HG03095 (cell line): ENCODE results near the gene KBTBD12.

ENCODE experiments used
- ATAC-seq: cut with Tn5 transposase; IDR thresholded peaks from one replicate; pipeline ENCODE4 v1.9.1; 2021; ENCODE audit warnings: moderate library complexity; ENCODE audit not compliant: unreplicated experiment

The KBTBD12 gene

GRCh38 chr3:127984241-127984975 is 69.4 kb downstream of the KBTBD12 start:
- ATAC-seq, result no peak

DNA sequence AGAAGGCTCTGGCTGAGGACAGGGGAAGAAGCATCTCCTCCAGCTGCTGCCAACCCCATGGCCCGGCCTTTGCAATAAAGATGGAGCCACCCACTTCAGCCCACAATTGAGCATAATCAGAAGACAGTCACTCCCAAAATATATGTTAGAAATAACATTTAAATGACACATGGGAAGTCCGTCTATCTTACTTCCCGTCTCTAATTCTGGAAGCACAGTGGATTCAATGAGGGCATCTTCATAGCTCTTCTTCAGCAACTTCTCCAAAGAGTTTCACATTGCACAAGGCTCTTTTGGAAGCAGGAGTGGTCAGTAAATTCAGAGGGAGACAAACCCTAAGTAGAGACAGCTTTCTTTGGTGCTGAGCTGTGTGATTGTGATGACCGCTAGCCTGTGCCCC is 70.2 kb downstream of the KBTBD12 start:
- ATAC-seq, result no peak

DNA sequence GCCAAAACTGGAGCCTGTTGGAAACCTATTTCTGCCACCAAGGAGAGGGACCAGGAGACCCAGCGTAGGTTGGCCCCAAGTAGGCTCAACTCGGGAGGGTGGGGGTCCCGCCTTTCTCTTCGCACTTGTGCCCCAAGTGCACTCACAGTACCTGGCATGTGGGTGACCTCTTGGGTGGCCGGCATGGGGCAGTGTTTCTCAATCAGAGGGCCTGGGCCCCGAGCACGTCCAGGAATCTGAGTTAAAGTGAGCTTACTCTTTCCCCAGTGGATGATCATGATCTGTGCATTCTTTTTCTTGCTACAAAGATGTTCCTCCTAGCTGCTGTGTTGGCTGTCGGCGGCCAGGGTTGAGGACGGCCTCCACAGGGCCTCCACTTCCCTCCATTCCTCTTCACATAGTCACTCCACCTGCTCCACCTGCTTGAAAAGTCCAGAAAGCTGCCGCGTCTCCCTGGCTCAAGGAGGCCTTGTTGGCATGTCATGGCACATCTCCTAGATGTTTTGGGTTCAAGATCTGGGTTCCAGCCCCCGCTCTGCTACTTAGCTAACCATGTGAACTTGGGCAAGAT is 70.7 kb downstream of the KBTBD12 start:
- no peak for ATAC-seq

- ATAC-seq, result no peak
These were observed 71.8 kb downstream of the KBTBD12 start for GRCh38 chr3:127986803-127987202.

DNA sequence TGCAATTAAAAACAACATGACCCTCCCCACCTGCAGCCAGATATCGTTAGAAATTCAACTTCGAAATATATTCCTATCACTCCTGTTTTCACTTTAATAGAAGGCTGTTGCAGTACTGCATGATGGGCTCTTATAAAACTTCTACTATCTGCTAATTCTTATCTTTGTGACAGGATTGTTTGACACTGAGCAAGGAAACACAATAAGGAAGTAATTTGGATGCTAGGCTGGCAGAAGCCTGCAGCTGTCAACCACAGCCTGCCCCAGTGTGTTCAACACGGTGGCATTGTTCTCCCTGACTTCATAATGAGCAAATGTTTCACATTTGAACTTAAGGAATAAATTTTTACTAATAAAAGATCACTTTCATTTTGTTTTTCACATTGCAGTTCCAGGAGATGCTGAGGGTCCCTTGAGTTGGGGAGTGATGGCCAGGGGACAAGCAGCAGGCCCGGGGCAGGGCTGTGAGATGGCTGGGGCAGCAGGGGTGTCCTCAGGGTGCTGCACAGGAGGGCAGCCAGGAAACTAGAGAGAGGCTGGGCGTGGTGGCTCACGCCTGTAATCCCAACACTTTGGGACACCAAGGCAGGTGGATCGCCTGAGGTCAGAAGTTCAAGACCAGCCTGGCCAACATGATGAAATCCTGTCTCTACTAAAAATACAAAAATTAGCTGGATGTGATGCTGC is 72.4 kb downstream of the KBTBD12 start:
- ATAC-seq, result no peak

DNA sequence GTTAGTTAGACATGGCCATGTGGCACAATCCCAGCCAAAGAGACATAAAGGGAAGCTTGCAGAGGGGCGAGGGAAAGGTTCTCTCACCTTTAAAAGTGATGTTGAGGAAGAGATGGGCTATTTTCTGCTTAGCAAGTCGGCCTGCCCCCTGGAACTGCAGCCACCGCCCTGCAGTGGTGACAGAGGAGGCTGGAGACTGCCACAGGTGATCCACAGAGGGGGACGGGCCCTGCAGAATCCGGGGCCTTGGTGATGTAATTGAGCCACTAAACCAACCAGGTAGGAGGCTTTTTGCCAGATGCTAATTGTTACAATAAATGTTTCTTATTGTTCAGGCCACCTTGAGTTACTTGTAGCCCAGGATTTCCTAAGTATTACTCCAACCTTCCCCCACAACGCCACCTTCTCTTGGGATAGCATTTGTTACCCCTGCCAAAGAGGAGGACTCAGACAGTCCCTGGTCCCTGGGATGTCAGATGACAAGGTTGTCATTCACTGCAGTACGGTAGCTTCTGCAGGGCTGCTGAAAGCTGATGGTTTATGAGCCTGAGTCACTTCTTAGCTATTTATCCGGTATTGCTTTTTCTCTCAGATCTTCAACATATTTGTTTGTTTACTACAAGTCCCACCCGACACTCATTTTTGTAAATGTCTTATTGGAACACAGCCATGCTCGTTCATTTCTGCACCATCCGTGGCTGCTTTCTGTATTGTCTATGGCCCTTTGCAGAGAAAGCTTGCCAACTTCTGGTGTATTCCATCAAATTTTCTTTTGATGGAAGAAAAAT is 73.9 kb downstream of the KBTBD12 start:
- ATAC-seq, result no peak

DNA sequence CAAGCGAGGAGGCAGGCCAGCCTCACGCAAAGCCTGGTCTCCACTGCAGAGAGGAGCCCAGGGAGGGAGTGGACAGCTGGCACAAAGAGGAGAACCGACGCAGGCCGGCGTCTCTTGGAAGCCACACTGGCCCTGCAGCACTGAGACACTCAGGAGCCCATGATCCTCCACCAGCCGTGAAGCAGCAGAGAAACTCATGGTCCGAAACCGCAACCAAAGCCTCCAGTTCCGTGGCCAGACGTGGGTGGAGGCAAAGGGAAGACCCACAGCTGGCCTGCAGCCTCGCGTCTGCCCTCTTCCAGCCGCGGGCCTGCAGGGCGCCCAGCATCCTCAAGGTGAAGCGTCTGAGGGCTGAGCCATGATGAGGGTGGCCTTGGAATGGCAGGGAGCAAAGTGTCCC is 75.0 kb downstream of the KBTBD12 start:
- ATAC-seq, result no peak

GRCh38 chr3:127990461-127990860 is 75.4 kb downstream of the KBTBD12 start:
- no peak for ATAC-seq

GRCh38 chr3:127991251-127991650 is 76.2 kb downstream of the KBTBD12 start:
- ATAC-seq, result no peak

- ATAC-seq, result no peak
These were observed 76.6 kb downstream of the KBTBD12 start for GRCh38 chr3:127991681-127992080.

DNA sequence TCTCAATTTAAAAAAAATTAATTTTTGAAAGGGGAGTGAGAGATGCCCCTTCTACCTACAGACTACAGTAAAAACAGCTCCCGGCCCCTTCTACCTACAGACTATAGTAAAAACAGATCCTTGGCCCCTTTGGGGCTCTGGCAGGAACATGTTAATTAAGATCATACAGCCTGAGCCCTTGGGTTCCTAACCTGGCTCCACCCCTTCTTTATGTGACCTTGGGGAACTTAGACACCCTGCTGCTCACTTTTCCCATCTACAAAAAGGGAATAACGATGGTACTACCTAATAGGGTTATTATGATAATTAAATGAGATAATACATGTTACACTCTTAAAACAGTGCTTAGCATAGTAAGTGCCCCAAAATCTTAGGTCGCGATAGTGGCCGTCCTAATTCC is 77.1 kb downstream of the KBTBD12 start:
- no peak for ATAC-seq

GRCh38 chr3:127994011-127994410 is 79.0 kb downstream of the KBTBD12 start:
- ATAC-seq, result no peak

DNA sequence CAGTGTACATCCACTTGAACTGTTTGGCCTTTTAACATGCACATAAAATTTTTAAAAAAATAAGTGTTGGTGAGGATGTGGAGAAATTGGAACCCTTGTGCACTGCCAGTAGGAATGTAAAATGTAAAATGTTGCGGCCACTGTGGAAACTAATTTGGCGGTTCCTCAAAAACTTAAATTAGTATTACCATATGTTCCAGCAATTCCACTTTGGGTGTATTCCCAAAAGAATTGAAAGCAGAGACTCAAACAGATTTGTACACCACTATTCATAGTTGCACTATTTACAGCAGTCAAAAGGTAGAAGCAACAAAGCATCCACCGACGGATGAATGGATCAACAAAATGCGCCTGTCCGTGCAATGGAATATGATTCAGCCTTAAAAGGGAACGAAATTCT is 82.0 kb downstream of the KBTBD12 start:
- no peak for ATAC-seq

GRCh38 chr3:127997961-127998360 is 82.9 kb downstream of the KBTBD12 start:
- no peak for ATAC-seq

- ATAC-seq, result no peak
These were observed 83.6 kb downstream of the KBTBD12 start for GRCh38 chr3:127998596-127998995.

GRCh38 chr3:127999509-128000106 is 84.6 kb downstream of the KBTBD12 start:
- ATAC-seq, result no peak

GRCh38 chr3:128001576-128001975 is 86.5 kb downstream of the KBTBD12 start:
- ATAC-seq, result no peak

DNA sequence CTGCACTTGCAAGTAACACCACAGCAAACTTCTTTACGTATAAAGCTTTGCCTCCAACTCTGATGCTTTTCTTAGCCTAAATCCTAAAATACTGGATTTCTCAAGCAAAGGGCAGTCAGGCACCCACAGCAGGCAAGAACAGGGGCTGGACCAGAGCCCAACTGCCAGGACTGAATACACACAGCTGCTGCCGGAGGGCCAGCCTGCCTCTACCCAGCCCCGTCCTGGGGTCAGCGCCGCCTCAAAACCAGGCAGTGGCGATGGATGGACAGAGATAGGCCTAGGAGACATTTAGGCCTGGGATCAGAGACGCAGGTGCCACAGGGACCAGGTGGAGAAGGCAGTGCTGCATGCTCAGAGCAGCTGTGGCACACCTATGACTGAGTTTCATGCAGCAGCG is 89.6 kb downstream of the KBTBD12 start:
- no peak for ATAC-seq

DNA sequence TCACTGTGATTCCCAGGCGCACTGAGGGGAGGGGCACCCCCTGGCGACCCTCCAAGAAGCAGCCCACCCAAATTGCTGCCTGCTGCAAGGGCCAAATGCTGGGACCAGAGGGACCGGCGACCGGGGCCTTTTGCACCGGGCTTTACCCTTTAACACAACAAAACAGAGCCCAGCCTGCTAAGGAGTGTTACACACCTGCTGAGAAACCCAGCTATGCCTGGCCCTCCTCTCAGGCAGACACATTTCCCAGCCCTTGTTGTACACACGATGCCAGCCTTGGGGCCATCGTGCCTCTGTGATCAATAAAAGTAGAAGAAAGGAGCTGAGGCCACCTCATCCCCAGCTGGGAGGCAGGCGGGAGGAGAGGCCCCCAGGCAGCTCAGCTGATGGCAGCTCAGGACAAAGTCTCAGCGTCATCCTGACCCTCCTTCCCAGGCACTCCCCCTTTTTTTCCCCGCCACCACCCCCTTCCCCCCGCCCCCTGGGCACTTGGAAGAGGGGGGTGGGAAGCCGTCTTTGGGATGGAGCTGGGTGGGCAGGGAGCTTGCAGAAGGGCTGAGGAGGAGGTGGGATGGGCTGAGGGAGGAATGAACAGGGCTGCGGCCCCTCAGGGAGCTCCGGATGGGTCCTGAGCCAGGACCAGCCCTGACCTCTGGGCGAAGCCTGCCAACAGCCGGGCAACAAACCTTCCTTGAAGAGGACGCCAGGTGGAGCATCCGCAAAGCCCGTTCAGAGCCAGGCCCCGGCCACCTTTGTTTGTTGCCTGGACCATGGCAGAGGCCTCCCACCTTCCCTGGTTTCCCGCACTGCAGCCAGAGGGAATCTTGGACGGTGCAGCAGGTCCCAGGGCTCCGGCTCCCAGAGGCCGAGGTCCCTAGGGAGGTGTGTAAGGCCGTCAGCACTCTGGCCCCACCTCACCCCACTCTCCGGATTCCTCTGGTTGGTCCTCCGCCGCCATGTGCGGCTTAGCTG is 91.3 kb downstream of the KBTBD12 start:
- no peak for ATAC-seq

- ATAC-seq, result no peak
These were observed 92.0 kb downstream of the KBTBD12 start for GRCh38 chr3:128007033-128007424.
